HepG2 (cell line): ENCODE data around the gene TGM1. TPM values are rescaled to one million over a fixed set of nuclear protein-coding genes. Genes with fewer than 3 reads are reported as not detected.

ENCODE experiments used
- AGO1 ChIP-seq: fragments of 200-400 bp; formaldehyde crosslinking; IDR thresholded peaks from 2 replicates; pipeline ENCODE4 v1.6.1; 2017; ENCODE audit warnings: mild to moderate bottlenecking, low read depth, low read length, moderate library complexity; ENCODE audit not compliant: poor library complexity, severe bottlenecking
- MAZ ChIP-seq, 2 experiments: sonication (generic) in 1 of 2; formaldehyde crosslinking in 1 of 2; IDR thresholded peaks; 2 replicates each; pipeline versions ENCODE4 v1.5.0 to v1.6.1; 2012 to 2020; ENCODE audit warnings: low read depth in 2 of 2, mild to moderate bottlenecking in 2 of 2, borderline replicate concordance in 1 of 2, improper control_type of control experiment in 1 of 2, low read length in 1 of 2, missing genetic modification reagents in 1 of 2, moderate library complexity in 1 of 2
- SPEN ChIP-seq: sonication (generic); formaldehyde crosslinking; IDR thresholded peaks from 2 replicates; pipeline ENCODE4 v1.5.1; 2020; ENCODE audit warnings: low read depth, mild to moderate bottlenecking, missing genetic modification reagents
- THAP11 ChIP-seq: IDR thresholded peaks from 2 replicates; pipeline ENCODE4 v1.6.1; 2016; ENCODE audit warnings: missing biosample characterization, missing genetic modification reagents
- ZNF160 ChIP-seq: sonication (generic); formaldehyde crosslinking; IDR thresholded peaks from 2 replicates; pipeline ENCODE4 v1.8.0; 2022; ENCODE audit warnings: mild to moderate bottlenecking, inconsistent platforms, missing genetic modification reagents
- ZNF282 ChIP-seq: fragments of 450-650 bp; IDR thresholded peaks from 2 replicates; pipeline ENCODE4 v1.6.1; 2018; ENCODE audit not compliant: partially characterized antibody
- ZNF30 ChIP-seq: sonication (generic); formaldehyde crosslinking; IDR thresholded peaks from 2 replicates; pipeline ENCODE4 v1.5.0; 2020; ENCODE audit warnings: mild to moderate bottlenecking, missing genetic modification reagents
- ZNF496 ChIP-seq: sonication (generic); formaldehyde crosslinking; IDR thresholded peaks from 2 replicates; pipeline ENCODE4 v1.8.1; 2023; ENCODE audit warnings: mild to moderate bottlenecking, moderate library complexity, missing genetic modification reagents; ENCODE audit not compliant: insufficient replicate concordance
- ZNF879 ChIP-seq: sonication (generic); formaldehyde crosslinking; IDR thresholded peaks from 2 replicates; pipeline ENCODE4 v1.8.1; 2023; ENCODE audit warnings: missing genetic modification reagents
- ZSCAN29 ChIP-seq: sonication (generic); formaldehyde crosslinking; conservative IDR thresholded peaks from 2 replicates; pipeline ENCODE4 v1.4.0; 2020; ENCODE audit warnings: mild to moderate bottlenecking, missing genetic modification reagents
- polyA plus RNA-seq, 8 experiments: library from polyadenylated mRNA; depleted of rRNA in 3 of 8; stranded (reverse) in 7 of 8; unstranded in 1 of 8; fragments of >200 nt; fragmentation: Illumina TruSeq in 4 of 8; extraction: Trizol in 4 of 8; gene quantifications; 2 replicates each; pipeline versions ENCODE4 v1.2.1 to v1.2.3, GENCODE V29; 2011 to 2016; ENCODE audit warnings: low read depth in 4 of 8, missing spikeins in 1 of 8, mixed read lengths in 1 of 8; ENCODE audit not compliant: insufficient read depth in 1 of 8
- total RNA-seq, 5 experiments: library from RNA; depleted of rRNA; stranded (reverse); fragments of >200 nt; fragmentation: Illumina TruSeq; extraction: Trizol; gene quantifications; 2 replicates each; pipeline ENCODE4 v1.2.3, GENCODE V29; 2016; ENCODE audit warnings: low read depth in 1 of 5
- TF ChIP-seq, protein P1 (sequence below): sonication (generic); formaldehyde crosslinking; IDR thresholded peaks from 2 replicates; pipeline ENCODE4 v1.5.1; 2020; ENCODE audit warnings: mild to moderate bottlenecking, missing genetic modification reagents, borderline replicate concordance
- TF ChIP-seq, protein P2 (sequence below): IDR thresholded peaks from 2 replicates; pipeline ENCODE4 v1.6.1; 2016; ENCODE audit warnings: low read depth, control low read depth
- TF ChIP-seq, protein P3 (sequence below): sonication (generic); formaldehyde crosslinking; IDR thresholded peaks from 2 replicates; pipeline ENCODE4 v1.4.0; 2020; ENCODE audit warnings: mild to moderate bottlenecking, missing genetic modification reagents

TGM1 gene
- total and polyA plus RNA-seq, 2 of the 13 experiments (the other 11 are each of a cell fraction or from before 2014, with no cell fraction given) = 3.2 to 10.6 TPM

DNA sequence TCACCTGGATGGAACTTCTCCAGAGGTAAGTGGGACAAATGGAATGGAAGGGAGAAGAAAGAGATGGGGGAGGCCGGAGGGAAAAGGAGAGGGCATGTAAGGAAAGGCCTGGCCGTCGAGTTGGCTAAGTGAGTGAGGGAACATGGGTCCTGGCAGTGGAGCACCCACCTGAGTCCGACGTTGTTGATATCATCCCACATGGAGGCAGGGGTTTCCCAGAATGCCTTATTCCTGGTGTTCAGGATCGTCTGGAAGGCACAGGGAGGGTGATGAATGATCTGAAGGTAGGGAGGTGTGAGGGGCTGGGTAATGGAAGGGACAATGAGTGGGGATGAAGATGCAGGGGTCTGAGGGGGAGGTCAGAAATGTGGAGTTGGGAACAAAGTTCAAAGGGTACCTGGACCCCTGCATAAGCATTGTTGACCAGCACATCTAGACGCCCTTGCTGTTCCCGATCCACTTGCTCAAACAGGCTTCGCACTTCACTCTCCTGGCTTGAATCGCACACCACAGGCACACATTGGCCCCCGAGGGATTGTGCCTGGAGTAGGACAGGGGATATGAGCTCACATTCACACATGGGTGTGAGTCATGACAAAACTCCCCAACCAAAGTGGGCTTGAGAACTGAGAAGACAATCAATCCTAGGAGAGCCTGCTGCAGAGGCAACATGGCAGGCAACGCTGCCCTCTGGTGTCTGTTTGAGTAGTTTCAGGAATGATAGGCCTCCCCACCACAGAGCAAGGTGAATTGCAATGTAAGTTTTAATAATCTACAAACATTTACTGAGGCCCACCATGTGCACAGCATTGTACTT is 33.6 kb upstream of the TGM1 start (continued):
- TF ChIP-seq, protein P1, sequence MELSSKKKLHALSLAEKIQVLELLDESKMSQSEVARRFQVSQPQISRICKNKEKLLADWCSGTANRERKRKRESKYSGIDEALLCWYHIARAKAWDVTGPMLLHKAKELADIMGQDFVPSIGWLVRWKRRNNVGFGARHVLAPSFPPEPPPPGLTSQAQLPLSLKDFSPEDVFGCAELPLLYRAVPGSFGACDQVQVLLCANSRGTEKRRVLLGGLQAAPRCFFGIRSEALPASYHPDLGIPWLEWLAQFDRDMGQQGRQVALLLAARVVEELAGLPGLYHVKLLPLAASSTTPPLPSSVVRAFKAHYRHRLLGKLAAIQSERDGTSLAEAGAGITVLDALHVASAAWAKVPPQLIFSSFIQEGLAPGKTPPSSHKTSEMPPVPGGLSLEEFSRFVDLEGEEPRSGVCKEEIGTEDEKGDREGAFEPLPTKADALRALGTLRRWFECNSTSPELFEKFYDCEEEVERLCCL (CRISPR knock-in tag) = no peak; the same call in 1 of the 2 replicates
- TF ChIP-seq MAZ (IDR thresholded peaks at IDR 0.05; ENCODE audit: borderline replicate concordance, low read depth, low read length) (0 out of 2 replicates have a peak, but pooled peaks have one; percentile 13), MAZ (CRISPR knock-in tag; IDR thresholded peaks at IDR 0.05; ENCODE audit: low read depth) (no peak; the same call in 1 of the 2 replicates), ZNF160 (CRISPR knock-in tag) (no peak), THAP11 (CRISPR knock-in tag) (peak; percentile 62; the same call in 1 of the 2 replicates), ZNF30 (no peak), SPEN (CRISPR knock-in tag) (no peak), ZSCAN29 (no peak), AGO1 (no peak), ZNF879 (CRISPR knock-in tag) (no peak), ZNF496 (CRISPR knock-in tag) (no peak), ZNF282 (no peak)
- TF ChIP-seq, protein P2, sequence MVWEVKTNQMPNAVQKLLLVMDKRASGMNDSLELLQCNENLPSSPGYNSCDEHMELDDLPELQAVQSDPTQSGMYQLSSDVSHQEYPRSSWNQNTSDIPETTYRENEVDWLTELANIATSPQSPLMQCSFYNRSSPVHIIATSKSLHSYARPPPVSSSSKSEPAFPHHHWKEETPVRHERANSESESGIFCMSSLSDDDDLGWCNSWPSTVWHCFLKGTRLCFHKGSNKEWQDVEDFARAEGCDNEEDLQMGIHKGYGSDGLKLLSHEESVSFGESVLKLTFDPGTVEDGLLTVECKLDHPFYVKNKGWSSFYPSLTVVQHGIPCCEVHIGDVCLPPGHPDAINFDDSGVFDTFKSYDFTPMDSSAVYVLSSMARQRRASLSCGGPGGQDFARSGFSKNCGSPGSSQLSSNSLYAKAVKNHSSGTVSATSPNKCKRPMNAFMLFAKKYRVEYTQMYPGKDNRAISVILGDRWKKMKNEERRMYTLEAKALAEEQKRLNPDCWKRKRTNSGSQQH (CRISPR knock-in tag) = no peak
- TF ChIP-seq, protein P3, sequence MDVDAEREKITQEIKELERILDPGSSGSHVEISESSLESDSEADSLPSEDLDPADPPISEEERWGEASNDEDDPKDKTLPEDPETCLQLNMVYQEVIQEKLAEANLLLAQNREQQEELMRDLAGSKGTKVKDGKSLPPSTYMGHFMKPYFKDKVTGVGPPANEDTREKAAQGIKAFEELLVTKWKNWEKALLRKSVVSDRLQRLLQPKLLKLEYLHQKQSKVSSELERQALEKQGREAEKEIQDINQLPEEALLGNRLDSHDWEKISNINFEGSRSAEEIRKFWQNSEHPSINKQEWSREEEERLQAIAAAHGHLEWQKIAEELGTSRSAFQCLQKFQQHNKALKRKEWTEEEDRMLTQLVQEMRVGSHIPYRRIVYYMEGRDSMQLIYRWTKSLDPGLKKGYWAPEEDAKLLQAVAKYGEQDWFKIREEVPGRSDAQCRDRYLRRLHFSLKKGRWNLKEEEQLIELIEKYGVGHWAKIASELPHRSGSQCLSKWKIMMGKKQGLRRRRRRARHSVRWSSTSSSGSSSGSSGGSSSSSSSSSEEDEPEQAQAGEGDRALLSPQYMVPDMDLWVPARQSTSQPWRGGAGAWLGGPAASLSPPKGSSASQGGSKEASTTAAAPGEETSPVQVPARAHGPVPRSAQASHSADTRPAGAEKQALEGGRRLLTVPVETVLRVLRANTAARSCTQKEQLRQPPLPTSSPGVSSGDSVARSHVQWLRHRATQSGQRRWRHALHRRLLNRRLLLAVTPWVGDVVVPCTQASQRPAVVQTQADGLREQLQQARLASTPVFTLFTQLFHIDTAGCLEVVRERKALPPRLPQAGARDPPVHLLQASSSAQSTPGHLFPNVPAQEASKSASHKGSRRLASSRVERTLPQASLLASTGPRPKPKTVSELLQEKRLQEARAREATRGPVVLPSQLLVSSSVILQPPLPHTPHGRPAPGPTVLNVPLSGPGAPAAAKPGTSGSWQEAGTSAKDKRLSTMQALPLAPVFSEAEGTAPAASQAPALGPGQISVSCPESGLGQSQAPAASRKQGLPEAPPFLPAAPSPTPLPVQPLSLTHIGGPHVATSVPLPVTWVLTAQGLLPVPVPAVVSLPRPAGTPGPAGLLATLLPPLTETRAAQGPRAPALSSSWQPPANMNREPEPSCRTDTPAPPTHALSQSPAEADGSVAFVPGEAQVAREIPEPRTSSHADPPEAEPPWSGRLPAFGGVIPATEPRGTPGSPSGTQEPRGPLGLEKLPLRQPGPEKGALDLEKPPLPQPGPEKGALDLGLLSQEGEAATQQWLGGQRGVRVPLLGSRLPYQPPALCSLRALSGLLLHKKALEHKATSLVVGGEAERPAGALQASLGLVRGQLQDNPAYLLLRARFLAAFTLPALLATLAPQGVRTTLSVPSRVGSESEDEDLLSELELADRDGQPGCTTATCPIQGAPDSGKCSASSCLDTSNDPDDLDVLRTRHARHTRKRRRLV (CRISPR knock-in tag) = no peak
